Astrocyte (in vitro differentiated cells and primary cell): ENCODE data around the gene SLC6A19. TPM values are rescaled to one million over a fixed set of nuclear protein-coding genes. Genes with fewer than 3 reads are reported as not detected.

Experiments used
- DNase-seq: peaks from one replicate; pipeline ENCODE4 v3.0.0-alpha.2; 2010; ENCODE audit warnings: low read depth
- FAIRE-seq: peaks from 2 replicates; lab custom pipeline; 2011; peaks lifted over from hg19 to GRCh38; lab: Jason Lieb, UNC
- H2AFZ ChIP-seq: 2 replicates; pipeline ENCODE4 v1.6.0; 2012; ENCODE audit warnings: low read depth, low read length, inconsistent platforms
- H3K27ac ChIP-seq: 2 replicates; pipeline ENCODE4 v1.5.1; 2011; ENCODE audit warnings: low read depth, low read length, inconsistent platforms
- H3K27me3 ChIP-seq: 2 replicates; pipeline ENCODE4 v1.6.0; 2011; ENCODE audit warnings: low read length, inconsistent platforms; ENCODE audit not compliant: insufficient read depth
- H3K36me3 ChIP-seq: 2 replicates; pipeline ENCODE4 v1.5.1; 2011; ENCODE audit warnings: low read length, inconsistent platforms; ENCODE audit not compliant: insufficient read depth
- H3K4me1 ChIP-seq: 2 replicates; pipeline ENCODE4 v1.5.1; 2011; ENCODE audit warnings: low read length, inconsistent platforms; ENCODE audit not compliant: insufficient read depth
- H3K4me2 ChIP-seq: 2 replicates; pipeline ENCODE4 v1.6.0; 2012; ENCODE audit warnings: low read length, inconsistent platforms
- H3K4me3 ChIP-seq: 2 replicates; pipeline ENCODE4 v1.5.1; 2011; ENCODE audit warnings: low read depth, mild to moderate bottlenecking, low read length, inconsistent platforms; ENCODE audit not compliant: insufficient read depth
- H3K79me2 ChIP-seq: 2 replicates; pipeline ENCODE4 v1.6.0; 2012; ENCODE audit warnings: mild to moderate bottlenecking, low read length, inconsistent platforms; ENCODE audit not compliant: insufficient read depth
- H3K9ac ChIP-seq: 2 replicates; pipeline ENCODE4 v1.6.0; 2012; ENCODE audit warnings: mild to moderate bottlenecking, low read length, inconsistent platforms
- H3K9me3 ChIP-seq: 2 replicates; pipeline ENCODE4 v1.5.1; 2012; ENCODE audit warnings: low read depth, mild to moderate bottlenecking, low read length, inconsistent platforms; ENCODE audit not compliant: insufficient read depth
- H4K20me1 ChIP-seq: 2 replicates; pipeline ENCODE4 v1.6.0; 2012; ENCODE audit warnings: low read length, inconsistent platforms; ENCODE audit not compliant: insufficient read depth
- H3K27ac Mint-ChIP-seq: one replicate; pipeline ENCODE4 v1.8.0; 2021; ENCODE audit warnings: mild to moderate bottlenecking, mixed read lengths; ENCODE audit not compliant: unreplicated experiment
- H3K27me3 Mint-ChIP-seq: one replicate; pipeline ENCODE4 v1.8.0; 2021; ENCODE audit warnings: low read depth, mixed read lengths; ENCODE audit not compliant: unreplicated experiment
- H3K36me3 Mint-ChIP-seq: one replicate; pipeline ENCODE4 v1.8.0; 2021; ENCODE audit warnings: low read depth, mixed read lengths; ENCODE audit not compliant: unreplicated experiment
- H3K4me1 Mint-ChIP-seq: one replicate; pipeline ENCODE4 v1.8.0; 2021; ENCODE audit warnings: low read depth, mixed read lengths; ENCODE audit not compliant: unreplicated experiment
- H3K4me3 Mint-ChIP-seq: one replicate; pipeline ENCODE4 v1.8.0; 2021; ENCODE audit warnings: mild to moderate bottlenecking, moderate library complexity, mixed read lengths; ENCODE audit not compliant: unreplicated experiment
- H3K9me3 Mint-ChIP-seq: one replicate; pipeline ENCODE4 v1.8.0; 2021; ENCODE audit warnings: mild to moderate bottlenecking, mixed read lengths; ENCODE audit not compliant: unreplicated experiment
- CTCF ChIP-seq: IDR thresholded peaks from 2 replicates; pipeline ENCODE4 v1.5.1; 2011; ENCODE audit warnings: low read depth, mild to moderate bottlenecking, inconsistent platforms, low read length, moderate library complexity; ENCODE audit not compliant: insufficient read depth
- EZH2 ChIP-seq: IDR thresholded peaks from 2 replicates; pipeline ENCODE4 v1.6.1; 2012; ENCODE audit warnings: mild to moderate bottlenecking, low read length, inconsistent platforms; ENCODE audit not compliant: insufficient read depth
- total RNA-seq: library from RNA; stranded (reverse); gene quantifications from 2 replicates; pipeline ENCODE4 v1.2.1, GENCODE V29; 2021

Gene SLC6A19
- total RNA-seq, 1 donor from 2014 or later, result not detected

- TF ChIP-seq CTCF (no peak), EZH2 (no peak)
- Histone ChIP-seq H3K4me3 (no peak overlapping the region), H4K20me1 (no peaks in the 10 kb centered on the region), H3K9me3 (no peaks in the 10 kb centered on the region), H3K4me1 (no peaks in the 10 kb centered on the region), H2AFZ (no peak overlapping the region), H3K4me2 (no peak overlapping the region), H3K9ac (no peak overlapping the region), H3K27me3 (no peaks in the 10 kb centered on the region), H3K79me2 (no peaks in the 10 kb centered on the region), H3K36me3 (no peaks in the 10 kb centered on the region), H3K27ac (no peak overlapping the region)
- DNase-seq, result no peak
- no peak overlapping the region for H3K4me3 Mint-ChIP-seq
- no peaks in the 10 kb centered on the region for H3K4me1 Mint-ChIP-seq
- no peak overlapping the region for H3K27ac Mint-ChIP-seq
- FAIRE-seq, result no peak
- H3K27me3 Mint-ChIP-seq, result peaks cover 24% of the 10 kb centered on the region
- H3K36me3 Mint-ChIP-seq, result no peaks in the 10 kb centered on the region
- H3K9me3 Mint-ChIP-seq, result no peaks in the 10 kb centered on the region
Measured at GRCh38 chr5:1184481-1184880, 16.9 kb upstream of the SLC6A19 start.

GRCh38 chr5:1185038-1185627 is 16.3 kb upstream of the SLC6A19 start:
- no peak overlapping the region for H2AFZ ChIP-seq
- Mint-ChIP-seq H3K9me3 (no peaks in the 10 kb centered on the region), H3K4me1 (no peaks in the 10 kb centered on the region), H3K27me3 (peaks cover 29% of the 10 kb centered on the region), H3K4me3 (no peak overlapping the region), H3K27ac (no peak overlapping the region), H3K36me3 (no peaks in the 10 kb centered on the region)
- no peaks in the 10 kb centered on the region for H3K9me3 ChIP-seq
- H3K36me3 ChIP-seq, result no peaks in the 10 kb centered on the region
- FAIRE-seq, result no peak
- H3K4me2 ChIP-seq, result no peak overlapping the region
- H3K9ac ChIP-seq, result no peak overlapping the region
- H3K79me2 ChIP-seq, result no peaks in the 10 kb centered on the region
- no peaks in the 10 kb centered on the region for H4K20me1 ChIP-seq
- no peaks in the 10 kb centered on the region for H3K27me3 ChIP-seq
- DNase-seq, result no peak
- no peaks in the 10 kb centered on the region for H3K4me1 ChIP-seq
- TF ChIP-seq CTCF, result no peak
- TF ChIP-seq EZH2, result no peak
- H3K27ac ChIP-seq, result no peak overlapping the region
- H3K4me3 ChIP-seq, result no peak overlapping the region

GRCh38 chr5:1185629-1186350 is 15.6 kb upstream of the SLC6A19 start:
- H3K79me2 ChIP-seq, result no peaks in the 10 kb centered on the region
- H3K27ac ChIP-seq, result no peak overlapping the region
- H3K4me2 ChIP-seq, result no peak overlapping the region
- H3K36me3 ChIP-seq, result no peaks in the 10 kb centered on the region
- TF ChIP-seq EZH2 (no peak), CTCF (no peak)
- DNase-seq, result no peak
- no peaks in the 10 kb centered on the region for H3K9me3 ChIP-seq
- Mint-ChIP-seq H3K4me3 (no peak overlapping the region), H3K9me3 (no peaks in the 10 kb centered on the region), H3K27ac (no peak overlapping the region), H3K36me3 (no peaks in the 10 kb centered on the region), H3K27me3 (peaks cover 36% of the 10 kb centered on the region), H3K4me1 (no peaks in the 10 kb centered on the region)
- H3K27me3 ChIP-seq, result peaks cover 5% of the 10 kb centered on the region
- FAIRE-seq, result no peak
- no peaks in the 10 kb centered on the region for H4K20me1 ChIP-seq
- H2AFZ ChIP-seq, result no peak overlapping the region
- no peaks in the 10 kb centered on the region for H3K4me1 ChIP-seq
- no peak overlapping the region for H3K4me3 ChIP-seq
- H3K9ac ChIP-seq, result no peak overlapping the region
